ENCODE results near the gene SALL1. TPM values are rescaled to one million over a fixed set of nuclear protein-coding genes. Genes with fewer than 3 reads are reported as not detected.

Gene SALL1
- total and polyA plus RNA-seq, 2 of the 13 experiments (the other 11 are each of a cell fraction or from before 2014, with no cell fraction given) = 6.6 to 12.3 TPM

DNA sequence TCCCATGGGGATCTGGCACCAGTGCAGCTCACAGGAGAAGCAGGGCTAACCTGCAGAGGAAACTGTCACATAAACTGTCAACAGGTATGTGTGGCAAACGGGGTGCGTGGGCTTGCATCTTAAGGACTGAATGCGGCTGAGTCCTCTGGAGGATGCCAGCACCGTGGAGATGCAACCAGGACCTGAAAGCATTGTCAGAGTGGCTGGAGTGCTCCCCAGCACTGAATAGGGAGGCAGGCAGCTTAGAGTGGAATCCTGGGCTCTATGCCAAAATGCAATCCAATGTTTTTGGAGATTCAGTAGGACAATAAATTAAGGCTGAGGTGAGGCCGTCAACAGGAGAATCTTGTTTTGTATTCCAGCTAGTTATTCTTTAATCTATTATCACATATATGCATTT lies 21.3 kb upstream of the SALL1 start:
- H3K27ac ChIP-seq (ENCODE audit: extremely low read length, insufficient read depth, low read length) = no peak overlapping the region
- H3K27me3 ChIP-seq (ENCODE audit: control insufficient read depth in 1 of 2, insufficient read depth in 2 of 2, low read length in 2 of 2) = no peaks in the 10 kb centered on the region
- H3K4me3 ChIP-seq (replicated peaks in 1 of 3; ENCODE audit: insufficient read depth in 1 of 3, low read depth in 2 of 3, low read length in 3 of 3) = no peak overlapping the region
- no peak for ATAC-seq
- no peak overlapping the region for H2AFZ ChIP-seq (ENCODE audit: low read length)
- intact Hi-C loops (cut with micrococcal nuclease; ENCODE audit: unreplicated experiment) (no loop called here), in situ Hi-C loops (cut with HindIII; ENCODE audit: extremely low pct_ligation_motif_present, low pct_unique_long_range_greater_than_20kb) (no loop called here)
- TF ChIP-seq, protein P1, sequence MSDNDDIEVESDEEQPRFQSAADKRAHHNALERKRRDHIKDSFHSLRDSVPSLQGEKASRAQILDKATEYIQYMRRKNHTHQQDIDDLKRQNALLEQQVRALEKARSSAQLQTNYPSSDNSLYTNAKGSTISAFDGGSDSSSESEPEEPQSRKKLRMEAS (IDR thresholded peaks at IDR 0.05) = no peak
- TF ChIP-seq, protein P2, sequence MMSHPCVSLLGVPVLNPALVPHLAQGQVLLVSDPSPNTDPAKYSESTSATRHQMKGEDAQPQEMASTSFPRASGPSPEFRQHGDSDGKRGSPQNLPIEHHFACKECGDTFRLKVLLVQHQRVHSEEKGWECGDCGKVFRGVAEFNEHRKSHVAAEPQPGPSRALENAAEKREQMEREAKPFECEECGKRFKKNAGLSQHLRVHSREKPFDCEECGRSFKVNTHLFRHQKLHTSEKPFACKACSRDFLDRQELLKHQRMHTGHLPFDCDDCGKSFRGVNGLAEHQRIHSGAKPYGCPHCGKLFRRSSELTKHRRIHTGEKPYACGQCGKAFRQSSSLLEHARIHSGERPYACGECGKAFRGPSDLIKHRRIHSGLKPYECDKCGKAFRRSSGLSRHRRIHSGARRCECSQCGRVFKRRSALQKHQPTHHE (CRISPR knock-in tag; IDR thresholded peaks at IDR 0.05; ENCODE audit: borderline replicate concordance) = no peak
- TF ChIP-seq, protein P3, sequence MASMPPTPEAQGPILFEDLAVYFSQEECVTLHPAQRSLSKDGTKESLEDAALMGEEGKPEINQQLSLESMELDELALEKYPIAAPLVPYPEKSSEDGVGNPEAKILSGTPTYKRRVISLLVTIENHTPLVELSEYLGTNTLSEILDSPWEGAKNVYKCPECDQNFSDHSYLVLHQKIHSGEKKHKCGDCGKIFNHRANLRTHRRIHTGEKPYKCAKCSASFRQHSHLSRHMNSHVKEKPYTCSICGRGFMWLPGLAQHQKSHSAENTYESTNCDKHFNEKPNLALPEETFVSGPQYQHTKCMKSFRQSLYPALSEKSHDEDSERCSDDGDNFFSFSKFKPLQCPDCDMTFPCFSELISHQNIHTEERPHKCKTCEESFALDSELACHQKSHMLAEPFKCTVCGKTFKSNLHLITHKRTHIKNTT (CRISPR knock-in tag; IDR thresholded peaks at IDR 0.05) = no peak
- TF ChIP-seq RBAK (CRISPR knock-in tag; IDR thresholded peaks at IDR 0.05) = no peak
- TF ChIP-seq ZNF263 (CRISPR knock-in tag; IDR thresholded peaks at IDR 0.05) = 0 out of 2 replicates have a peak, but pooled peaks have one; percentile 37
- 56% methylated on average over 5 of the region's 5 CpGs for WGBS (ENCODE audit: low lambda C conversion rate)
- POLR2A ChIA-PET = no interaction called here
- H4K20me1 ChIP-seq (ENCODE audit: insufficient read depth, low read length) = no peaks in the 10 kb centered on the region
- H3K9ac ChIP-seq (ENCODE audit: insufficient read depth, low read depth, low read length) = no peak overlapping the region
- no TSS peak for BruUV-seq (replicated peaks)
- no peak overlapping the region for H3K4me2 ChIP-seq (ENCODE audit: low read depth, low read length)
- CTCF ChIA-PET (ENCODE audit: low intra/inter-chr PET ratio, low total read pairs) = no interaction called here
- H3K4me1 ChIP-seq (ENCODE audit: insufficient read depth, low read length) = no peaks in the 10 kb centered on the region
- no peak for DNase-seq (ENCODE audit: low spot score)
- FAIRE-seq = no peak
- H3K36me3 ChIP-seq (replicated peaks in 1 of 2; ENCODE audit: control insufficient read depth in 1 of 2, insufficient read depth in 2 of 2, low read length in 2 of 2) = no peaks in the 10 kb centered on the region
- H3K79me2 ChIP-seq (ENCODE audit: insufficient read depth, low read length) = no peaks in the 10 kb centered on the region
- no peaks in the 10 kb centered on the region for H3K9me3 ChIP-seq (ENCODE audit: low read length)

DNA sequence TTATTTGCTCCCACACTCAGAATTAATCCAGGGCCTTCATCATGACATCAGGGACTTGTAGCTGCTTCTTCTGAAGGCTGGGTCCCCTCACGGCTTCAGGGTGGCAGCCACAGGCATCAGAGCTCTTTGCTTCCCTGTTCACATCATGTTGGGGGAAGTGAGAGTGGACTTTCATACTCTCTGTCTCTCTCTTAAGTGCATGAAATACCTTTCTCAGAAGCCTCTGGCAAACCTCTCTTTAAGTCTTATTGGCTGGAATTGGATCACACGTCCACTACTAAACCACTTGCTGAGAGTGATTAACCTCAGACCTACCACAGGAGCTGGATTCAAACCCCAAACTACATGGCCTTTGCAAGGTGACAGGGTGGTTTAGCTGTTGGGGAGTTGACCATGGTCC lies 17.7 kb upstream of the SALL1 start:
- H3K4me1 ChIP-seq (ENCODE audit: insufficient read depth, low read length) = peaks cover 9% of the 10 kb centered on the region; the same call in 1 of the 2 replicates
- 38% methylated on average over 2 of the region's 2 CpGs for WGBS (ENCODE audit: low lambda C conversion rate)
- in situ Hi-C loops (cut with HindIII; ENCODE audit: extremely low pct_ligation_motif_present, low pct_unique_long_range_greater_than_20kb) (no loop called here), intact Hi-C loops (cut with micrococcal nuclease; ENCODE audit: unreplicated experiment) (no loop called here)
- ChIA-PET POLR2A (no interaction called here), CTCF (ENCODE audit: low intra/inter-chr PET ratio, low total read pairs) (no interaction called here)
- no peaks in the 10 kb centered on the region for H4K20me1 ChIP-seq (ENCODE audit: insufficient read depth, low read length)
- no peaks in the 10 kb centered on the region for H3K27me3 ChIP-seq (ENCODE audit: control insufficient read depth in 1 of 2, insufficient read depth in 2 of 2, low read length in 2 of 2)
- no peaks in the 10 kb centered on the region for H3K79me2 ChIP-seq (ENCODE audit: insufficient read depth, low read length)
- no peak overlapping the region for H3K4me2 ChIP-seq (ENCODE audit: low read depth, low read length)
- no peak overlapping the region for H3K4me3 ChIP-seq (replicated peaks in 1 of 3; ENCODE audit: insufficient read depth in 1 of 3, low read depth in 2 of 3, low read length in 3 of 3)
- H3K9me3 ChIP-seq (ENCODE audit: low read length) = no peaks in the 10 kb centered on the region
- no peaks in the 10 kb centered on the region for H3K36me3 ChIP-seq (replicated peaks in 1 of 2; ENCODE audit: control insufficient read depth in 1 of 2, insufficient read depth in 2 of 2, low read length in 2 of 2)
- no peak for ATAC-seq
- no peak overlapping the region for H3K9ac ChIP-seq (ENCODE audit: insufficient read depth, low read depth, low read length)
- no peak overlapping the region for H3K27ac ChIP-seq (ENCODE audit: extremely low read length, insufficient read depth, low read length)
- FAIRE-seq = no peak
- DNase-seq (ENCODE audit: low spot score) = no peak
- BruUV-seq (replicated peaks) = no TSS peak
- no peak overlapping the region for H2AFZ ChIP-seq (ENCODE audit: low read length)
- TF ChIP-seq, protein P4, sequence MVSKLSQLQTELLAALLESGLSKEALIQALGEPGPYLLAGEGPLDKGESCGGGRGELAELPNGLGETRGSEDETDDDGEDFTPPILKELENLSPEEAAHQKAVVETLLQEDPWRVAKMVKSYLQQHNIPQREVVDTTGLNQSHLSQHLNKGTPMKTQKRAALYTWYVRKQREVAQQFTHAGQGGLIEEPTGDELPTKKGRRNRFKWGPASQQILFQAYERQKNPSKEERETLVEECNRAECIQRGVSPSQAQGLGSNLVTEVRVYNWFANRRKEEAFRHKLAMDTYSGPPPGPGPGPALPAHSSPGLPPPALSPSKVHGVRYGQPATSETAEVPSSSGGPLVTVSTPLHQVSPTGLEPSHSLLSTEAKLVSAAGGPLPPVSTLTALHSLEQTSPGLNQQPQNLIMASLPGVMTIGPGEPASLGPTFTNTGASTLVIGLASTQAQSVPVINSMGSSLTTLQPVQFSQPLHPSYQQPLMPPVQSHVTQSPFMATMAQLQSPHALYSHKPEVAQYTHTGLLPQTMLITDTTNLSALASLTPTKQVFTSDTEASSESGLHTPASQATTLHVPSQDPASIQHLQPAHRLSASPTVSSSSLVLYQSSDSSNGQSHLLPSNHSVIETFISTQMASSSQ (IDR thresholded peaks at IDR 0.05; ENCODE audit: low read depth) = no peak
- TF ChIP-seq, protein P4 (CRISPR knock-in tag; IDR thresholded peaks at IDR 0.05; ENCODE audit: borderline replicate concordance) = no peak
- TF ChIP-seq, protein P5, sequence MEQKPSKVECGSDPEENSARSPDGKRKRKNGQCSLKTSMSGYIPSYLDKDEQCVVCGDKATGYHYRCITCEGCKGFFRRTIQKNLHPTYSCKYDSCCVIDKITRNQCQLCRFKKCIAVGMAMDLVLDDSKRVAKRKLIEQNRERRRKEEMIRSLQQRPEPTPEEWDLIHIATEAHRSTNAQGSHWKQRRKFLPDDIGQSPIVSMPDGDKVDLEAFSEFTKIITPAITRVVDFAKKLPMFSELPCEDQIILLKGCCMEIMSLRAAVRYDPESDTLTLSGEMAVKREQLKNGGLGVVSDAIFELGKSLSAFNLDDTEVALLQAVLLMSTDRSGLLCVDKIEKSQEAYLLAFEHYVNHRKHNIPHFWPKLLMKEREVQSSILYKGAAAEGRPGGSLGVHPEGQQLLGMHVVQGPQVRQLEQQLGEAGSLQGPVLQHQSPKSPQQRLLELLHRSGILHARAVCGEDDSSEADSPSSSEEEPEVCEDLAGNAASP (CRISPR knock-in tag; IDR thresholded peaks at IDR 0.05; ENCODE audit: borderline replicate concordance) = no peak
- no peak for TF ChIP-seq ZNF530 (CRISPR knock-in tag; IDR thresholded peaks at IDR 0.05; ENCODE audit: low read depth)
- no peak for TF ChIP-seq MTF2 (CRISPR knock-in tag; IDR thresholded peaks at IDR 0.05; ENCODE audit: borderline replicate concordance)
- no peak for TF ChIP-seq BRD4 (CRISPR knock-in tag; IDR thresholded peaks at IDR 0.05)

All from HepG2 (cell line).